Spleen (tissue), 11 donors: ENCODE data around the gene TRIO. TPM values are rescaled to one million over a fixed set of nuclear protein-coding genes. Genes with fewer than 3 reads are reported as not detected.

Source experiments
- DNase-seq: peaks from one replicate; pipeline ENCODE4 v3.0.0-alpha.2; 2020
- H3K27ac ChIP-seq, 8 donors: fragments of 200-600 bp; sonication (generic) in 7 of 8; 1 replicate in 4 of 8; 2 replicates in 4 of 8; pipeline versions ENCODE4 v1.5.0 to v1.8.0; 2016 to 2021; ENCODE audit warnings: inconsistent platforms in 4 of 8, mild to moderate bottlenecking in 4 of 8, moderate library complexity in 1 of 8
- H3K27me3 ChIP-seq, 7 donors: fragments of 200-600 bp; sonication (generic) in 6 of 7; replicated peaks in 1 of 7; 1 replicate in 4 of 7; 2 replicates in 3 of 7; pipeline versions ENCODE4 v1.5.0 to v1.8.0; 2016 to 2021; ENCODE audit warnings: inconsistent platforms in 3 of 7, mild to moderate bottlenecking in 1 of 7
- H3K36me3 ChIP-seq, 6 donors: fragments of 200-600 bp; sonication (generic) in 5 of 6; 1 replicate in 4 of 6; 2 replicates in 2 of 6; pipeline versions ENCODE4 v1.5.0 to v1.8.0; 2016 to 2021; ENCODE audit warnings: inconsistent platforms in 2 of 6
- H3K4me1 ChIP-seq, 6 donors: fragments of 200-600 bp; sonication (generic) in 5 of 6; 1 replicate in 3 of 6; 2 replicates in 3 of 6; pipeline versions ENCODE4 v1.5.0 to v1.8.0; 2016 to 2021; ENCODE audit warnings: inconsistent platforms in 3 of 6
- H3K4me3 ChIP-seq, 8 donors: fragments of 200-600 bp; sonication (generic) in 7 of 8; 1 replicate in 4 of 8; 2 replicates in 4 of 8; pipeline versions ENCODE4 v1.5.0 to v1.8.0; 2016 to 2021; ENCODE audit warnings: inconsistent platforms in 4 of 8, mild to moderate bottlenecking in 4 of 8, moderate library complexity in 2 of 8
- H3K9me3 ChIP-seq, 8 donors: fragments of 200-600 bp; sonication (generic) in 7 of 8; 1 replicate in 4 of 8; 2 replicates in 4 of 8; pipeline versions ENCODE4 v1.5.0 to v1.8.0; 2016 to 2021; ENCODE audit warnings: inconsistent platforms in 4 of 8
- CTCF ChIP-seq, 11 experiments: fragments of 200-600 bp in 7 of 11; fragments of 450-650 bp in 4 of 11; sonication (generic) in 4 of 11; IDR thresholded peaks in 8 of 11; conservative IDR thresholded peaks in 3 of 11; 1 replicate in 7 of 11; 2 replicates in 4 of 11; pipeline versions ENCODE4 v1.4.0 to v1.8.0; 2016 to 2021; ENCODE audit warnings: antibody characterized with exemption in 11 of 11, inconsistent platforms in 4 of 11, mild to moderate bottlenecking in 1 of 11
- POLR2A ChIP-seq, 3 donors: fragments of 450-650 bp; IDR thresholded peaks; one replicate each; pipeline ENCODE4 v1.5.1; 2017; ENCODE audit warnings: antibody characterized with exemption in 3 of 3, mild to moderate bottlenecking in 1 of 3
- POLR2AphosphoS5 ChIP-seq, 3 donors: sonication (generic); formaldehyde crosslinking; IDR thresholded peaks; one replicate each; pipeline ENCODE4 v1.5.1; 2017; ENCODE audit warnings: antibody characterized with exemption in 3 of 3
- WGBS, 5 donors: extraction: QIAGEN DNeasy Blood & Tissue Kit in 3 of 5; methylation state at CpG; one replicate each; pipeline versions ENCODE4 v1.1.5 to v1.1.7; 2013 to 2018; 5-methylcytosine and 5-hydroxymethylcytosine counted together
- intact Hi-C: fragments of 100-400 bp; cut with DNase I; formaldehyde crosslinking; loops from one replicate; pipeline ENCODE4 v1.15.0; 2023; ENCODE audit warnings: low total_unique reads
- polyA plus RNA-seq, 3 donors: library from polyadenylated mRNA; stranded (reverse); fragments of 200-250 nt; gene quantifications; one replicate each; pipeline ENCODE4 v1.2.1, GENCODE V29; 2013
- total RNA-seq, 7 donors: library from RNA; depleted of rRNA in 3 of 7; stranded (reverse); fragments of >200 nt in 3 of 7; fragmentation: NEBNext Ultra II Directional in 4 of 7; extraction: Animal tissue kit (Norgen Biotek cat#: 25700) in 4 of 7; gene quantifications; one replicate each; pipeline versions ENCODE4 v1.1.0 to v1.2.1, GENCODE V29; 2016 to 2021
- donor health status: healthy with polysubstance abuse.
- donor health status: DM: no; HTN: no; CAD: no; lungs with moderate emphysema.
- donor health status: DM: no; HTN: no; CAD: no.
- donor health status: Bipolar disorder and iron deficiency.
- donor health status: healthy.
- donor health status: DM: no; HTN: no; CAD: no.
- donor health status: DM: yes; HTN: yes; CAD: no.

Gene TRIO
- total and polyA plus RNA-seq, 10 donors: 21.5 to 280 (median 190) TPM

DNA sequence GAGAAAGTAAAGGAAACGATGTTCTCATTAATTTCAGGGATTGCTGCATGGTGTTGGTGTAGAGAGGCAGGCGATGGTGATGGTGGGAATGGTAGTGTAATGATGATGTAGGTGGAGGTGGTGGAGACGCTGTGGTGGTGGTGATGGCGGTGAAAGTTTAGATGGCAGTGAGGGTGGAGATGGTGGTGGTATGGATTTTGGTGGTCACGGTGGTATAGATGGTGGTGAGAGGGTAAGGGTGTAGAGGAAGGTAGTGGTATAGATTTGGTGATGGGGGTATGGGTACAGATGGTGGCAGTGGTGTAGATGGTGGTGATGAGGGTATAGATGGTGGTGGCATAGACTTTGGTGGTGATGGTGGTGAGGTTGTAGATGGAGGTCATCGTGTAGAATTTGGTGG, 259.3 kb downstream of the TRIO start:
- DNase-seq: no peak
- TF ChIP-seq POLR2AphosphoS5 (IDR thresholded peaks at IDR 0.05) (no peak), POLR2A (IDR thresholded peaks at IDR 0.05) (no peak), CTCF (IDR thresholded peaks at IDR 0.05 in 8 of 11, conservative IDR thresholded peaks at IDR 0.05 in 3 of 11) (no peak)
- no peaks in the 10 kb centered on the region for H3K9me3 ChIP-seq
- H3K4me1 ChIP-seq: peaks cover 3 to 66% (median 27%) of the 10 kb centered on the region in 6 donors
- intact Hi-C loops: no loop called here
- 80 to 98% (median 97%) methylated on average over 6 of the region's 6 CpGs for WGBS, 5 donors
- H3K4me3 ChIP-seq: no peak overlapping the region
- no peak overlapping the region for H3K27ac ChIP-seq
- H3K36me3 ChIP-seq: peaks cover 3 to 81% (median 19%) of the 10 kb centered on the region in 6 donors
- H3K27me3 ChIP-seq: no peaks in the 10 kb centered on the region

DNA sequence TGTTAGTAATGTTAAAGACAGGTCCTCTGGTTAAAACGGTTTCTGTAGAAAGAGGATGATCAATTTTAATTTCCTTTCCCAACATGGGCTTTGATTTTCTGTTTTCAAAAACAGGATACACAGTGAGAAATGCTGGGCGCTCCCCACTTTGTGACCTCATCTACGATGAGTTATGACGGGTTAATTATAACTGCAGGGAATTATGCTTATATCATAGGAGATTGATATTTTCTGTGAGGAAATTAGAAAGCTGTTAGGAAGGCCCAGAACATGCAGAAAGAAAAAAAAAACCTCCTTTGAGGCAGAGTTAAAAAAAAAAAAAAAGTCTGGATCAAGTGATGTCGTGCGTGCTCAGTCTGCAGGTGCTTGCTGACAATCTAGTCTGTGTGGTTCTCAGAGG, 261.6 kb downstream of the TRIO start:
- intact Hi-C loops: no loop called here
- Histone ChIP-seq H3K27ac (no peak overlapping the region), H3K36me3 (peaks cover 3 to 84% (median 25%) of the 10 kb centered on the region in 6 donors), H3K9me3 (no peaks in the 10 kb centered on the region), H3K4me1 (peaks cover 0 to 60% (median 29%) of the 10 kb centered on the region in 6 donors), H3K27me3 (no peaks in the 10 kb centered on the region), H3K4me3 (no peak overlapping the region)
- 84 to 94% (median 87%) methylated on average over 6 of the region's 6 CpGs for WGBS, 5 donors
- TF ChIP-seq CTCF (IDR thresholded peaks at IDR 0.05 in 8 of 11, conservative IDR thresholded peaks at IDR 0.05 in 3 of 11): no peak
- TF ChIP-seq POLR2AphosphoS5 (IDR thresholded peaks at IDR 0.05): no peak
- TF ChIP-seq POLR2A (IDR thresholded peaks at IDR 0.05): no peak
- no peak for DNase-seq

- H3K4me3 ChIP-seq: no peak overlapping the region
- peaks cover 0 to 60% (median 25%) of the 10 kb centered on the region in 6 donors for H3K4me1 ChIP-seq
- no peak for DNase-seq
- peaks cover 3 to 84% (median 25%) of the 10 kb centered on the region in 6 donors for H3K36me3 ChIP-seq
- WGBS, 5 donors: 84 to 94% (median 91%) methylated on average over 10 of the region's 10 CpGs
- no peak for TF ChIP-seq CTCF (IDR thresholded peaks at IDR 0.05 in 8 of 11, conservative IDR thresholded peaks at IDR 0.05 in 3 of 11)
- H3K27me3 ChIP-seq: no peaks in the 10 kb centered on the region
- intact Hi-C loops: no loop called here
- no peaks in the 10 kb centered on the region for H3K9me3 ChIP-seq
- H3K27ac ChIP-seq: no peak overlapping the region
These were observed 262.1 kb downstream of the TRIO start for GRCh38 chr5:14405267-14405666.

DNA sequence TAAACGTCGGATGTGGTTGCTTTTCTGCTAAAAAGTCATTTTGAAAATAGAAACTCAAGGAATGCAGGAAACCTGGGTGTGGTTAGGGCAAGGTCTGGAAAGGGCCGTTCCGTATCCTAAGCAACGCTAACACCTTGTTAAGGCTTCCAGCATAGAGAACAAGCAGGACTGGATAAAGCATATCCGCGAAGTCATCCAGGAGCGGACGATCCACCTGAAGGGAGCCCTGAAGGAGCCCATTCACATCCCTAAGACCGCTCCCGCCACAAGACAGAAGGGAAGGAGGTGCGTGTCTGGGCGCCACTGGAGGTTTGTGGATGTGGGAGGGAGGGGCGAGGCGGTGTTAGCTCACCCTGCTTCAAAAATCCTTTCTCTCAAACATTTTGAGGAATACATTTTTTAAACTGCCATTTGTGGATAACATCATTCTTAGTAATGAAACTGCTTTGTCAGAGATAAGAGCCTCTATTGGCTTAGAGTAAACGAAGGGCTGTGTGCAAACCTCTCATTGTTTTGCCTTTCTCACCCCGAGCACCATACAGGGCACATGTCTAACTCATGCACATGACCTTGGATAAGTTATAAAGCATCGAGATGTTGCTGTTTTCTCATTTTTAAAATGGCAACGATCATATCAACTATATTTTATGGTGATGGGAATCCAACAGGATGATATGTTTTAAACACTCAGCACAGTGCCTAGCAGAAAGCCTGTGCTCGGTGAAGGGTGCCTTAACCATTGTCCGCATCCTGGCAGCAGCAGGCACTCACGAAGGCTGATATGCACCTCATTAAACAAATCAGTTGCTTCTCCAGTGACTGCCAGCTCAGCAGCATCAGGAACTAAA, 262.8 kb downstream of the TRIO start:
- peaks cover 3 to 84% (median 20%) of the 10 kb centered on the region in 6 donors for H3K36me3 ChIP-seq
- H3K27me3 ChIP-seq: no peaks in the 10 kb centered on the region
- no peak for DNase-seq
- peaks cover 0 to 60% (median 22%) of the 10 kb centered on the region in 6 donors for H3K4me1 ChIP-seq
- TF ChIP-seq POLR2AphosphoS5 (IDR thresholded peaks at IDR 0.05): no peak
- no peak for TF ChIP-seq CTCF (IDR thresholded peaks at IDR 0.05 in 8 of 11, conservative IDR thresholded peaks at IDR 0.05 in 3 of 11)
- no peak for TF ChIP-seq POLR2A (IDR thresholded peaks at IDR 0.05)
- peak overlapping the region in 5 of 8 donors; percentile 60 to 79 (median 74) for H3K27ac ChIP-seq
- no peak overlapping the region for H3K4me3 ChIP-seq
- H3K9me3 ChIP-seq: no peaks in the 10 kb centered on the region
- 85 to 93% (median 87%) methylated on average over 22 of the region's 22 CpGs for WGBS, 5 donors
- intact Hi-C loops: no loop called here
